SIG-M5 (cell line): ENCODE data around the gene ACRBP.
"Not testable (repeated sequence)": the region's sequence is repeated elsewhere in the genome, so short reads cannot be mapped to it uniquely, and the experiment has no call there.

ENCODE experiments used
- DNase-seq: peaks from one replicate; lab custom pipeline; 2025; lab: John Stamatoyannopoulos, UW

The ACRBP gene

GRCh38 chr12:6614513-6615172, 32.6 kb downstream of the ACRBP start:
- DNase-seq: no peak

GRCh38 chr12:6613776-6614512, 33.3 kb downstream of the ACRBP start:
- peak; percentile 93 for DNase-seq

- no peak for DNase-seq
Observed at GRCh38 chr12:6613015-6613775, 34.0 kb downstream of the ACRBP start.

- DNase-seq: no peak
Observed at GRCh38 chr12:6612652-6613014, 34.6 kb downstream of the ACRBP start.

GRCh38 chr12:6612247-6612646, 35.0 kb downstream of the ACRBP start:
- DNase-seq: no peak

- DNase-seq: no peak
Observed at GRCh38 chr12:6608592-6609281, 38.5 kb downstream of the ACRBP start.

- DNase-seq: no peak
Observed at GRCh38 chr12:6607751-6608591, 39.3 kb downstream of the ACRBP start.

- no peak for DNase-seq
Observed at GRCh38 chr12:6606331-6607131, 40.7 kb downstream of the ACRBP start.

GRCh38 chr12:6605421-6606330, 41.6 kb downstream of the ACRBP start:
- no peak for DNase-seq

- DNase-seq: no peak
Observed at GRCh38 chr12:6604259-6605029, 42.8 kb downstream of the ACRBP start.

GRCh38 chr12:6603095-6603567, 44.1 kb downstream of the ACRBP start:
- DNase-seq: no peak

- DNase-seq: no peak
Observed at GRCh38 chr12:6602526-6602925, 44.7 kb downstream of the ACRBP start.

- DNase-seq: not testable (repeated sequence)
Observed at GRCh38 chr12:6595673-6596072, 51.6 kb downstream of the ACRBP start.

- DNase-seq: no peak
Observed at GRCh38 chr12:6592087-6592486, 55.1 kb downstream of the ACRBP start.
